Prostate gland (tissue), 2 donors: ENCODE data around the gene VPS13D. TPM values are rescaled to one million over a fixed set of nuclear protein-coding genes. Genes with fewer than 3 reads are reported as not detected.
"Not testable (repeated sequence)": the region's sequence is repeated elsewhere in the genome, so short reads cannot be mapped to it uniquely, and the experiment has no call there.

Experiments
- DNase-seq: peaks from one replicate; pipeline ENCODE4 v3.0.0-alpha.2; 2019; ENCODE audit warnings: low spot score
- H3K27ac ChIP-seq, 2 donors: fragments of 200-600 bp; sonication (generic); 2 replicates each; pipeline ENCODE4 v1.5.1; 2017 to 2019
- H3K27me3 ChIP-seq: fragments of 200-600 bp; sonication (generic); replicated peaks from 2 replicates; pipeline ENCODE4 v1.5.1; 2019; ENCODE audit not compliant: insufficient read depth
- H3K36me3 ChIP-seq, 2 donors: fragments of 200-600 bp; sonication (generic); 1 replicate in 1 of 2; 2 replicates in 1 of 2; pipeline versions ENCODE4 v1.5.1 to v1.8.1; 2017 to 2019
- H3K4me1 ChIP-seq: fragments of 200-600 bp; sonication (generic); replicated peaks from 2 replicates; pipeline ENCODE4 v1.5.1; 2019
- H3K4me3 ChIP-seq, 2 donors: fragments of 200-600 bp; sonication (generic); 2 replicates each; pipeline ENCODE4 v1.5.1; 2017 to 2019
- H3K9me3 ChIP-seq: fragments of 200-600 bp; sonication (generic); 2 replicates; pipeline ENCODE4 v1.5.1; 2017
- CTCF ChIP-seq, 4 experiments: fragments of 200-600 bp in 2 of 4; fragments of 450-650 bp in 2 of 4; sonication (generic) in 2 of 4; IDR thresholded peaks; 1 replicate in 3 of 4; 2 replicates in 1 of 4; pipeline ENCODE4 v1.5.1; 2016 to 2019; ENCODE audit warnings: antibody characterized with exemption in 4 of 4, mild to moderate bottlenecking in 2 of 4, moderate library complexity in 2 of 4
- POLR2A ChIP-seq: fragments of 450-650 bp; IDR thresholded peaks from one replicate; pipeline ENCODE4 v1.6.1; 2016; ENCODE audit warnings: antibody characterized with exemption, mild to moderate bottlenecking
- POLR2AphosphoS5 ChIP-seq: sonication (generic); formaldehyde crosslinking; IDR thresholded peaks from one replicate; pipeline ENCODE4 v1.6.1; 2017; ENCODE audit warnings: antibody characterized with exemption
- WGBS: methylation state at CpG from one replicate; pipeline ENCODE4 v1.1.5; 2018; 5-methylcytosine and 5-hydroxymethylcytosine counted together
- intact Hi-C: fragments of 100-400 bp; cut with DNase I; formaldehyde crosslinking; loops from one replicate; pipeline ENCODE4 v1.14.2; 2022
- total RNA-seq, 2 donors: library from RNA; depleted of rRNA; stranded (reverse); fragments of >200 nt; gene quantifications; one replicate each; pipeline ENCODE4 v1.1.0, GENCODE V29; 2016

The VPS13D gene
- total RNA-seq, 2 donors from 2014 or later = 60.7 to 80.8 TPM

- Histone ChIP-seq H3K27me3 (no peaks in the 10 kb centered on the region), H3K9me3 (no peaks in the 10 kb centered on the region), H3K27ac (no peak overlapping the region), H3K4me1 (no peaks in the 10 kb centered on the region), H3K4me3 (no peak overlapping the region), H3K36me3 (no peaks in the 10 kb centered on the region)
- intact Hi-C loops = no loop called here
- TF ChIP-seq POLR2AphosphoS5 (no peak), POLR2A (no peak)
- no peak for DNase-seq
- 81% methylated on average over 11 of the region's 11 CpGs for WGBS
Observed at GRCh38 chr1:12519693-12520364, 290.0 kb downstream of the VPS13D start.

- intact Hi-C loops = no loop called here
- Histone ChIP-seq H3K27me3 (no peaks in the 10 kb centered on the region), H3K4me1 (no peaks in the 10 kb centered on the region), H3K27ac (no peak overlapping the region), H3K4me3 (no peak overlapping the region), H3K36me3 (no peaks in the 10 kb centered on the region), H3K9me3 (no peaks in the 10 kb centered on the region)
- WGBS = 29% methylated on average over 5 of the region's 5 CpGs
- DNase-seq = no peak
- TF ChIP-seq CTCF (IDR thresholded peaks at IDR 0.05) = no peak
- no peak for TF ChIP-seq POLR2A
- no peak for TF ChIP-seq POLR2AphosphoS5
Observed at GRCh38 chr1:12521096-12521495, 291.3 kb downstream of the VPS13D start.

GRCh38 chr1:12522780-12523179, 292.9 kb downstream of the VPS13D start:
- H3K9me3 ChIP-seq, H3K36me3 ChIP-seq, H3K27me3 ChIP-seq, H3K27ac ChIP-seq, intact Hi-C loops, H3K4me3 ChIP-seq, H3K4me1 ChIP-seq, DNase-seq: not testable (repeated sequence)
- WGBS = 93% methylated on average over 9 of the region's 9 CpGs

GRCh38 chr1:12524266-12524665, 294.4 kb downstream of the VPS13D start:
- no peak for DNase-seq
- Histone ChIP-seq H3K9me3 (no peaks in the 10 kb centered on the region), H3K4me3 (no peak overlapping the region), H3K27me3 (no peaks in the 10 kb centered on the region), H3K36me3 (no peaks in the 10 kb centered on the region), H3K27ac (no peak overlapping the region), H3K4me1 (peaks cover 11% of the 10 kb centered on the region)
- TF ChIP-seq POLR2AphosphoS5 = no peak
- no peak for TF ChIP-seq CTCF (IDR thresholded peaks at IDR 0.05)
- TF ChIP-seq POLR2A = no peak
- WGBS = 90% methylated on average over 2 of the region's 2 CpGs
- intact Hi-C loops = no loop called here

GRCh38 chr1:12525311-12526181, 295.7 kb downstream of the VPS13D start:
- Histone ChIP-seq H3K27ac (no peak overlapping the region), H3K9me3 (no peaks in the 10 kb centered on the region), H3K27me3 (no peaks in the 10 kb centered on the region), H3K4me3 (no peak overlapping the region), H3K4me1 (peaks cover 14% of the 10 kb centered on the region), H3K36me3 (no peaks in the 10 kb centered on the region)
- intact Hi-C loops = no loop called here
- DNase-seq = no peak
- WGBS = 89% methylated on average over 13 of the region's 13 CpGs
- TF ChIP-seq POLR2AphosphoS5 (no peak), CTCF (IDR thresholded peaks at IDR 0.05) (no peak), POLR2A (no peak)
